Lower leg skin (tissue), 3 donors: ENCODE data around the gene SLC22A6.

Source experiments
- CTCF ChIP-seq, 3 donors: fragments of 450-650 bp; IDR thresholded peaks; one replicate each; pipeline ENCODE4 v1.5.1; 2016; ENCODE audit warnings: antibody characterized with exemption in 3 of 3, mild to moderate bottlenecking in 3 of 3, moderate library complexity in 2 of 3
- POLR2A ChIP-seq, 2 donors: fragments of 450-650 bp; IDR thresholded peaks; one replicate each; pipeline ENCODE4 v1.6.1; 2016 to 2017; ENCODE audit warnings: antibody characterized with exemption in 2 of 2, mild to moderate bottlenecking in 1 of 2, moderate library complexity in 1 of 2

DNA sequence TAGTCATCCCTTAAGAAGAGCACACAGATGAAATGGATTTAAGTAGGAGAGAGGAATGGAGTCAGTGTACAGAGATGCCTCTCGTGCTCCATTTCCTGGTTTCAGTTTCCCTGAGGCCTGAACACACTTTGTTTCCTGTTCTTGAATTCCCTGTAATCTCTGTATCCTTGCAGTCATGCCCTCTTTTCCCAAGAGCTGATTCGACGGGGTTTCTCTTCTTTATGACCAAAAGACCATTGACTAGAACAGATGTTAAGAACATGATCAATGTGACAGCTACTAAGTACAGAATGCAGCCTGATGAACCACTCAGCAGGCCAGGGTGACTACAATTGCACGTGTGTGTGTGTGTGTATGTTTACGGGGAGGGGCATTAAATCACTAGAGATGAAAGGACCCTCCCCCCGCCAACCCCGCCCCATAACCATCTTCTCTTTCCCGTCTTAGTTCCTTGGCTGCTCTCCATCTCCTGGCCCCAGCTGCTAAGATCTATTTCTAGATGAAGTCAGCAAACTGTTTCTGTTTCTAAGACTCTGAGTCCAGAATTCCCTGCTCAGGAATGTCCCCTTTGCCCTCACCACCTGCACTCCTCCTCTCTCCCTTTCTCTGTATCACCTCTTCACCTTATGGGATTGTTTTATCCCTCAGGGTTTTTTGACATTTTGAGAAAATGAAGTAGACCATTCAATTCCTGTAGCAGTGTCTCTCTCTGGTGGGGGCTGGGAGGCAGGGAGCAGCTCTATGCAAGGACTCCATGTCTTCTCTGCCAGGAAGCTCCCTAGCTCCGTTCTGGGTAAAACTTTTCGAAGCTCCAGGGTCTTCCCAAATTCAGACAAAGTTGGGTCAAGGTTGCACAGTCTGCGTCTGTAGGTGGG lies 26.0 kb downstream of the SLC22A6 start:
- no peak for TF ChIP-seq CTCF (IDR thresholded peaks at IDR 0.05)
- no peak for TF ChIP-seq POLR2A (IDR thresholded peaks at IDR 0.05)
